Naive thymus-derived CD8-positive, alpha-beta T cell (primary cell): ENCODE data around the gene ANKS1B. TPM values are rescaled to one million over a fixed set of nuclear protein-coding genes. Genes with fewer than 3 reads are reported as not detected.

Source experiments
- ATAC-seq, 2 donors: fragments of 150-1000 bp; cut with Tn5 transposase in 1 of 2; sonication (Bioruptor Pico), chemical (Tn5 transposase) in 1 of 2; 1 replicate in 1 of 2; 2 replicates in 1 of 2; pipeline ENCODE4 v1.10.0; 2021; ENCODE audit warnings: mild to moderate bottlenecking in 2 of 2, moderate library complexity in 2 of 2
- POLR2A ChIA-PET: fragments of 350-600 bp; sonication (Branson Sonifier 250); formaldehyde crosslinking; loops from one replicate; lab custom pipeline; 2021; ENCODE audit warnings: antibody characterized with exemption; lab: Charles Lee
- DNase-seq, 10 donors: peaks; one replicate each; pipeline versions ENCODE4 v3.0.0 to v3.0.0-alpha.2; 2020 to 2022
- H3K27ac Mint-ChIP-seq, 10 donors: one replicate each; pipeline ENCODE4 v1.8.0; 2020 to 2022; ENCODE audit warnings: mild to moderate bottlenecking in 10 of 10, mixed read lengths in 10 of 10, moderate library complexity in 4 of 10, inconsistent platforms in 1 of 10
- H3K27me3 Mint-ChIP-seq, 5 donors: one replicate each; pipeline ENCODE4 v1.8.0; 2021 to 2022; ENCODE audit warnings: mixed read lengths in 5 of 5
- H3K36me3 Mint-ChIP-seq, 3 donors: one replicate each; pipeline ENCODE4 v1.8.0; 2020 to 2022; ENCODE audit warnings: mixed read lengths in 3 of 3, mild to moderate bottlenecking in 2 of 3, inconsistent platforms in 1 of 3
- H3K4me1 Mint-ChIP-seq, 4 donors: one replicate each; pipeline ENCODE4 v1.8.0; 2021 to 2022; ENCODE audit warnings: mixed read lengths in 4 of 4
- H3K4me3 Mint-ChIP-seq, 10 donors: one replicate each; pipeline ENCODE4 v1.8.0; 2020 to 2022; ENCODE audit warnings: mild to moderate bottlenecking in 10 of 10, mixed read lengths in 10 of 10, moderate library complexity in 6 of 10, inconsistent platforms in 1 of 10
- H3K9me3 Mint-ChIP-seq, 9 donors: one replicate each; pipeline ENCODE4 v1.8.0; 2020 to 2022; ENCODE audit warnings: mixed read lengths in 9 of 9, mild to moderate bottlenecking in 3 of 9, inconsistent platforms in 1 of 9, moderate library complexity in 1 of 9
- polyA plus RNA-seq, 3 donors: library from polyadenylated mRNA; unstranded; fragments of 300-500 nt; fragmentation: Illumina TruSeq; gene quantifications; one replicate each; pipeline ENCODE4 v1.2.3, GENCODE V29; 2021
- total RNA-seq, 8 experiments: library from RNA in 2 of 8; stranded (reverse) in 2 of 8; gene quantifications; one replicate each; pipeline ENCODE4 v1.2.3 and lab custom pipeline; 2021 to 2026

Gene ANKS1B
- total and polyA plus RNA-seq, 5 experiments from 2014 or later, result not detected

- Mint-ChIP-seq H3K27me3 (peaks cover 11 to 43% (median 18%) of the 10 kb centered on the region in 5 donors), H3K9me3 (no peaks in the 10 kb centered on the region), H3K27ac (no peak overlapping the region), H3K36me3 (no peaks in the 10 kb centered on the region), H3K4me1 (no peaks in the 10 kb centered on the region), H3K4me3 (no peak overlapping the region)
- no peak for ATAC-seq
- DNase-seq, result no peak
- POLR2A ChIA-PET, result no interaction called here
Observed at GRCh38 chr12:98818239-98818638, 1166.5 kb downstream of the ANKS1B start.

GRCh38 chr12:98817742-98818141 lies 1167.0 kb downstream of the ANKS1B start:
- no peaks in the 10 kb centered on the region for H3K9me3 Mint-ChIP-seq
- POLR2A ChIA-PET, result no interaction called here
- DNase-seq, result no peak
- ATAC-seq, result no peak
- H3K27ac Mint-ChIP-seq, result no peak overlapping the region
- H3K27me3 Mint-ChIP-seq, result peaks cover 11 to 43% (median 18%) of the 10 kb centered on the region in 5 donors
- no peaks in the 10 kb centered on the region for H3K4me1 Mint-ChIP-seq
- no peaks in the 10 kb centered on the region for H3K36me3 Mint-ChIP-seq
- no peak overlapping the region for H3K4me3 Mint-ChIP-seq

DNA sequence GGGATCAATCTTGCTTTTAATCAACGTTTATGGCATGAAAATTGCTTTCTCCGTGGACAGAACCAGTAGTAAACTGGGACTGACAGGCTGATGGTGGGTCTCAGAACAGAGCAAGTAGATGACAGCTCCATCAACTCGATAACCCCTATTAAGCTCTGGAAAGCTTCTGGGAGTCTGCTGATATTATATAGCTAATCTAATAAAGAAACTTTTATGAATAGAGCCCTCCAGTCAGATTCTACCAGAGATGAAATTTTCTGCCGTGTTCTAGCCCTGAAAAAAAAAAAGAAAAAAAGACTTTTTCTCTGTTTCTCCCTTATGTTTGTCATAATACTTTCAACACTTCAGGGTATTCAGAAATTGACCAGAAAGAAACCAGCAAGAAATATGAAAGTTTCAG lies 1168.0 kb downstream of the ANKS1B start:
- no peaks in the 10 kb centered on the region for H3K36me3 Mint-ChIP-seq
- H3K27ac Mint-ChIP-seq, result no peak overlapping the region
- no peaks in the 10 kb centered on the region for H3K9me3 Mint-ChIP-seq
- H3K4me1 Mint-ChIP-seq, result no peaks in the 10 kb centered on the region
- peaks cover 15 to 44% (median 18%) of the 10 kb centered on the region in 5 donors for H3K27me3 Mint-ChIP-seq
- no peak overlapping the region for H3K4me3 Mint-ChIP-seq
- DNase-seq (no peak), ATAC-seq (no peak)
- POLR2A ChIA-PET, result no interaction called here

DNA sequence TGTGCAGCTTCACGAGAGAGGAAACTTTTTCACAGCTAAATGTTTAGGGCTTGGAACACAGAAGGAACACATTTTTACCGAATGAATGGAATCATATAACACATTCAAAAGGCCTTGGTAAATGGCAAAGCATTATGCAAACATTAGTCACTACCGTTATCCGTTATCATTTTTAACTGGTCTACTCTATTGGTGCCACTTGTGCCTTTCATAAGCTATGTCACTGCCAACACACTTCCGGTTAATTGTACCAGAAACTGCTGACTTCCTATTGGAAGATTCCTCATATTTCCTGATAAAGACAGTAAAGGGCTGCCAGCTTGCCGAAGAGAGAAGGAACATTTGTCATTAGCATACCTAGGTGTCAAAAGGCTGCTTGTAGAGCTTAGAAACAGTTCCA lies 1170.5 kb downstream of the ANKS1B start:
- Mint-ChIP-seq H3K4me3 (no peak overlapping the region), H3K27me3 (peaks cover 15 to 51% (median 23%) of the 10 kb centered on the region in 5 donors), H3K9me3 (no peaks in the 10 kb centered on the region), H3K36me3 (no peaks in the 10 kb centered on the region), H3K27ac (no peak overlapping the region), H3K4me1 (no peaks in the 10 kb centered on the region)
- no peak for DNase-seq
- POLR2A ChIA-PET, result no interaction called here
- no peak for ATAC-seq

- H3K4me1 Mint-ChIP-seq, result no peaks in the 10 kb centered on the region
- no peak overlapping the region for H3K27ac Mint-ChIP-seq
- no peak for DNase-seq
- H3K4me3 Mint-ChIP-seq, result no peak overlapping the region
- ATAC-seq, result no peak
- H3K9me3 Mint-ChIP-seq, result no peaks in the 10 kb centered on the region
- H3K36me3 Mint-ChIP-seq, result no peaks in the 10 kb centered on the region
- H3K27me3 Mint-ChIP-seq, result peaks cover 13 to 31% (median 17%) of the 10 kb centered on the region in 5 donors
- POLR2A ChIA-PET, result no interaction called here
Observed at GRCh38 chr12:98812225-98812624, 1172.5 kb downstream of the ANKS1B start.

DNA sequence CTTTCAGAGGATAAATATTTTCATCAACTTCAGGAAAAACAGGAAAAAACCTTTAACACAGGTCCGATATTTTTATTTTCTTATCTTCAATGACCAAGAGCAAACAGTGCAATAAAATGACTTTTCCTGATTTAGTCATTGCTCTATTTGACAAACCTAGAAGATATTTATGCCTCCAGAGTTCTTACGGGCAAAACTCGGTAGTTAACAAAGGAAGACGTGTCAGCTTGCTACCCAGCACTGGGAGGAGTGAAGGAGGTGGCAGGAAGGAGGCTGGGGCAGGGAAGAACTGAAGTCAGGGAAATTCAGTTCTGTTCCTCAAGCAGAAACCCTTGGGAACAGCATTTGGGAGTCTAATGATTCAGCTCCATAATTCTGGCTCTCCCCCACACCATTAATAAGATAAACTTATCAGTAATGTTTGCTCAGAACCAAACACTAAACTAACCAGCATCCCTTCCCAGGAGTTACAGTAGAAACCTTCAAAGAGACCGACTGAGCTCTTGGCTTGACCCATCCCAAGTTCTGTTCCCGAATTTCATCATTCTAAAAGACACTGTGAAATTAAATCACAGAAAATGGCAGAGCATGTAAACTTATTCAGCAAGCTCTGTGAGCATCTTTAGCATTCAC lies 1176.4 kb downstream of the ANKS1B start:
- Mint-ChIP-seq H3K27ac (no peak overlapping the region), H3K4me3 (no peak overlapping the region), H3K27me3 (peaks cover 3 to 14% (median 8%) of the 10 kb centered on the region in 5 donors), H3K4me1 (no peaks in the 10 kb centered on the region), H3K9me3 (no peaks in the 10 kb centered on the region), H3K36me3 (no peaks in the 10 kb centered on the region)
- ATAC-seq (no peak), DNase-seq (no peak)
- POLR2A ChIA-PET, result no interaction called here

- Mint-ChIP-seq H3K9me3 (no peaks in the 10 kb centered on the region), H3K4me1 (no peaks in the 10 kb centered on the region), H3K27ac (no peak overlapping the region), H3K4me3 (no peak overlapping the region), H3K36me3 (no peaks in the 10 kb centered on the region), H3K27me3 (peaks cover 5 to 20% (median 10%) of the 10 kb centered on the region in 5 donors)
- POLR2A ChIA-PET, result no interaction called here
- no peak for ATAC-seq
- DNase-seq, result no peak
Observed at GRCh38 chr12:98807187-98807586, 1177.5 kb downstream of the ANKS1B start.

DNA sequence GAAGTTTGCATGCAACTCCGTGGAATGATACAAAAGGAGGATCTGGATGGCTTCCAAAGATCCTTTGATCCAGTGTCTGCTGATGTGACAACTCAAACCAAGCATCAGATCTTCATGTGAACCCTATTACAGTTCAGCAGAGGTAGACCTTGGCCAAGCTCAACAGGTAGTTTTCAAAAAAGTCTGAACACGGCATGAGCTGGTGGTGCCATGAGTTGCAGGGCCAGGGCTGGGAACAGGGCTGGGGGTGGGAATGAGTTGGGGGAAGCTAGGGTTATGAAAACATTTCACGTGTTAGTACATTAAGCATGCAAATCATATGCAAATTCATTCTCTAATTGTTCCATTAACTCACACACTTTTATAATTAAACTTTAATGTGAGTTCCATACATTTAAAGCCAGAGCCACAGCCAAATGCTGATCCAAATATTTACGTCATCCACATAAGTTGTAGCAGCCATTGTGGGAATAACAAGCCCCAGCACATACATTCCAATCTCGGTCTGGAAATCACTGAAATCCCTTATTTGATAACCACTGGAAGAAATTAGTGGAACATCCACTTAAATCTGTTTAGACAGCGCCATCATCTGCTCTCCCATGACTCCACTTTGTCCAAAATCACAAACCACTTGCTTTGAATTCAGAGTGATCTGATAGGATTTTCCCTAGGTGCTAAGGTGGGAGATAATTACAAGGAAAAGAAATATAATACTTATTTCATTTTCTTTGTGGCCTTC lies 1181.1 kb downstream of the ANKS1B start:
- H3K4me3 Mint-ChIP-seq, result no peak overlapping the region
- ATAC-seq (no peak), DNase-seq (no peak)
- H3K27ac Mint-ChIP-seq, result peak overlapping the region in 1 of 10 donors; percentile 1
- H3K36me3 Mint-ChIP-seq, result no peaks in the 10 kb centered on the region
- H3K9me3 Mint-ChIP-seq, result no peaks in the 10 kb centered on the region
- no peaks in the 10 kb centered on the region for H3K4me1 Mint-ChIP-seq
- POLR2A ChIA-PET, result no interaction called here
- H3K27me3 Mint-ChIP-seq, result peaks cover 6 to 9% (median 7%) of the 10 kb centered on the region in 5 donors

GRCh38 chr12:98799822-98800221 lies 1184.9 kb downstream of the ANKS1B start:
- ATAC-seq (no peak), DNase-seq (no peak)
- Mint-ChIP-seq H3K4me3 (no peak overlapping the region), H3K27ac (no peak overlapping the region), H3K9me3 (no peaks in the 10 kb centered on the region), H3K36me3 (no peaks in the 10 kb centered on the region), H3K4me1 (no peaks in the 10 kb centered on the region), H3K27me3 (peaks cover 8 to 11% (median 9%) of the 10 kb centered on the region in 5 donors)
- POLR2A ChIA-PET, result no interaction called here

GRCh38 chr12:98799146-98799810 lies 1185.5 kb downstream of the ANKS1B start:
- no peaks in the 10 kb centered on the region for H3K36me3 Mint-ChIP-seq
- DNase-seq (no peak), ATAC-seq (no peak)
- H3K27me3 Mint-ChIP-seq, result peaks cover 9 to 16% (median 11%) of the 10 kb centered on the region in 5 donors
- H3K4me1 Mint-ChIP-seq, result no peaks in the 10 kb centered on the region
- H3K9me3 Mint-ChIP-seq, result no peaks in the 10 kb centered on the region
- H3K4me3 Mint-ChIP-seq, result no peak overlapping the region
- POLR2A ChIA-PET, result no interaction called here
- H3K27ac Mint-ChIP-seq, result no peak overlapping the region

DNA sequence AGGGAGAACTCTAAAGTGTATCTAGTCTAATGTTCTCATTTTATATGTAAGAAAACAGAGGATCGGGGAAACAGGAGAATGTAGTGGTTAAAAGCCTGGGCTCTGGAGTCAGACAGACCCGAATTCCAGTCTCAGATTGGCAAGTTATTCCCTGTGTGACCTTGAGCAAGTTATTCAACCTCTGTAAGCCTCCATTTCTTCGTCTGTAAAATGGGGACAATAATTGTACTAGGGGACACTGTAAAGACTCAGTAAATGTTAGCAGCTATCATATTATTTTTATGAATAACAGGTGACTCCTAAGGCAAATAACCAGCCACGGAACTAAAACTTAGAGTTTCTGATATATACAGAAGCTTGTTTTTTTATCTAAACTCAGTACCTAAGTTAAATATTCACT lies 1187.5 kb downstream of the ANKS1B start:
- H3K4me3 Mint-ChIP-seq, result no peak overlapping the region
- H3K4me1 Mint-ChIP-seq, result no peaks in the 10 kb centered on the region
- no peaks in the 10 kb centered on the region for H3K9me3 Mint-ChIP-seq
- ATAC-seq (no peak), DNase-seq (no peak)
- no peaks in the 10 kb centered on the region for H3K36me3 Mint-ChIP-seq
- POLR2A ChIA-PET, result no interaction called here
- peaks cover 6 to 16% (median 11%) of the 10 kb centered on the region in 5 donors for H3K27me3 Mint-ChIP-seq
- H3K27ac Mint-ChIP-seq, result no peak overlapping the region

- H3K4me3 Mint-ChIP-seq, result no peak overlapping the region
Observed at GRCh38 chr12:98796745-98797144, 1188.0 kb downstream of the ANKS1B start.

DNA sequence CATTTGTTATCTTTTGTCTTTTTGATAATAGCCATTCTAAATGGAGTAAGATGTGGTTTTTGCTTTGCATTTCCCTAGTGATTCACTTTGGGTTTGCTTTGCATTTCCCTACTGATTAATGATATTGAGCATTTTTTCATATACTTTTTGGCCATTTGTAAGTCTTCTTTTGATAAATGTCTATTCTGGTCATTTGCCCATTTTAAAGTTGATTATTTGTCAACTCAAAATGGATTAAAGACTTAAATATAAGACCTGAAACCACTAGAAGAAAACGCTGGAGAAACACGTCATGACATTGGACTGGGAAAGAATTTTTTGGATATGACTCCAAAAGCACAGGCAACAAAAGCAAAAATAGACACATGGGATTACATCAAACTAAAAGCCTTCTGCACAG lies 1191.6 kb downstream of the ANKS1B start:
- POLR2A ChIA-PET, result no interaction called here
- no peaks in the 10 kb centered on the region for H3K4me1 Mint-ChIP-seq
- ATAC-seq (no peak), DNase-seq (no peak)
- H3K27me3 Mint-ChIP-seq, result peaks cover 3 to 20% (median 15%) of the 10 kb centered on the region in 5 donors
- H3K9me3 Mint-ChIP-seq, result no peaks in the 10 kb centered on the region
- no peaks in the 10 kb centered on the region for H3K36me3 Mint-ChIP-seq
- no peak overlapping the region for H3K4me3 Mint-ChIP-seq
- H3K27ac Mint-ChIP-seq, result peak overlapping the region in 1 of 10 donors; percentile 1

More at GRCh38 chr12:98796745-98797144, 1188.0 kb downstream of the ANKS1B start:
- H3K9me3 Mint-ChIP-seq, result no peaks in the 10 kb centered on the region
- H3K27ac Mint-ChIP-seq, result no peak overlapping the region
- POLR2A ChIA-PET, result no interaction called here
- ATAC-seq (no peak), DNase-seq (no peak)
- H3K4me1 Mint-ChIP-seq, result no peaks in the 10 kb centered on the region
- H3K27me3 Mint-ChIP-seq, result peaks cover 6 to 15% (median 10%) of the 10 kb centered on the region in 5 donors
- no peaks in the 10 kb centered on the region for H3K36me3 Mint-ChIP-seq
